HG03108 (cell line): ENCODE results near the gene PDILT.
"Not testable (repeated sequence)": the region's sequence is repeated elsewhere in the genome, so short reads cannot be mapped to it uniquely, and the experiment has no call there.

Source experiments
- ATAC-seq: cut with Tn5 transposase; IDR thresholded peaks from one replicate; pipeline ENCODE4 v1.9.1; 2021; ENCODE audit warnings: moderate library complexity; ENCODE audit not compliant: unreplicated experiment

Gene PDILT

DNA sequence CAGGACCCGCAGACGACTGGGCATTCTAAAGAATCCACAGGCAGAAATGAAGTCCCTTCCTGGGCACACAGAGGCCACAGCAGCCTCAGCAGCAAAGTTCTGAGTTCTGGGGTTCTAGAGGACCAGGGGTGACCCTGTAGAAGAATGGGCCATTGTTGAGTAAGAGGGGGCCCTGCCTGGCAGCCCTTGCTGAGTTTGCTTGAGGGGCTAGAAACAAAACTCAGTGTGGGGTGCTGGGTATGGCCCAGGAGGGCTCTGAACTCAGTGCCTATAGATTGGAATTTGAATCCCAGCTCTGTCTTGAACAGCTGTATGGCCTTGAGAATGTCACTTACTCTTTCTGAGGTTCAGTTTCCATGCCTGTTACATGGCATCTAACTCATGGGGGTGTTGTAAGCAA, at the start of gene PDILT:
TSS of gene PDILT (minus strand) at position 101 of the 400 bp plus-strand sequence. CDS start 5,437 bp downstream, outside the sequence.
- ATAC-seq: no peak

DNA sequence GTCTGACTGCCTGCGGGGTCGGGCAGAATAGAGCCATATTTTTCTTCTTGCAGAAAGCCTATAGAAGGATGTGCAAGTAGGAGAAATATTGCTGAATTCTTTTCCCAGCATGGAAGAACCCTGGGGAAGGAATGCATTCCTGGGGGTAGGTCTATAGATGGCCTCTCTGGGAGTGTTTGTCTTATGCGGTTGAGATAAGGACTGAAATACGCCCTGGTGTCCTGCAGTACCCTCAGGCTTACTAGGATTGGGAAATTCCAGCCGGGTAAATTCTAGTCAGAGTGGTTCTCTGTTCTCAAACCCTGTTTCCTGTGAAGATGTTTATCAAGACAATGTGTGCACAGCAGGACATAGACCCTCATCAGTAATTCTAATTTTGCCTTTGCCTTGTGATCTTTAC, 49.1 kb upstream of the PDILT start:
- ATAC-seq: not testable (repeated sequence)

GRCh38 chr16:20451364-20451763, 46.8 kb upstream of the PDILT start, which contains the start of gene ACSM2A:
Gene ACSM2A, plus strand, starts transcription at chr16:20451521. Its CDS starts 8,594 bp downstream, at chr16:20460115.
- not testable (repeated sequence) for ATAC-seq

GRCh38 chr16:20446652-20447393, 42.3 kb upstream of the PDILT start:
- ATAC-seq: not testable (repeated sequence)

GRCh38 chr16:20441859-20442258, 37.3 kb upstream of the PDILT start:
- ATAC-seq: not testable (repeated sequence)

- no peak for ATAC-seq
These were observed 36.7 kb upstream of the PDILT start for GRCh38 chr16:20441191-20441590.

GRCh38 chr16:20440731-20441130, 36.2 kb upstream of the PDILT start:
- ATAC-seq: not testable (repeated sequence)

DNA sequence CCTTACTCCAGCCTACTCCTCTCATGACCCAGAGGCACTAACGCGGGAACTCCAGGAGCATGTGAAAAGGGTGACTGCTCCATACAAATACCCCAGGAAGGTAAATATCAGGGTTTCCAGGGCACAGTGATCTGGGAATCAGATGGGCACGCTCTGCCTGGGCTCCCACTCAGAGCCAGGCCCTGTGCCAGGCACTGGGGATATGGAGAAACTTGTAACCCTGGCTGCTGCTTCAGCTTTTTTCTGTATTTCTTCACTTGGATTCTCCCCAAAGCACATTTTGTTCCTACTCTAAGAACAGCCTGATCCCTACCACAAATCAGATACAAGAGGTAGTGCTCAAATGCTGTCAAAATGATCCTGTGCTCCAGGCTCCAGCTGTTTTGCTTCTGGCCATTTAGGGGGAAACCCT, 35.3 kb upstream of the PDILT start:
- not testable (repeated sequence) for ATAC-seq

GRCh38 chr16:20438950-20439349, 34.4 kb upstream of the PDILT start:
- not testable (repeated sequence) for ATAC-seq

DNA sequence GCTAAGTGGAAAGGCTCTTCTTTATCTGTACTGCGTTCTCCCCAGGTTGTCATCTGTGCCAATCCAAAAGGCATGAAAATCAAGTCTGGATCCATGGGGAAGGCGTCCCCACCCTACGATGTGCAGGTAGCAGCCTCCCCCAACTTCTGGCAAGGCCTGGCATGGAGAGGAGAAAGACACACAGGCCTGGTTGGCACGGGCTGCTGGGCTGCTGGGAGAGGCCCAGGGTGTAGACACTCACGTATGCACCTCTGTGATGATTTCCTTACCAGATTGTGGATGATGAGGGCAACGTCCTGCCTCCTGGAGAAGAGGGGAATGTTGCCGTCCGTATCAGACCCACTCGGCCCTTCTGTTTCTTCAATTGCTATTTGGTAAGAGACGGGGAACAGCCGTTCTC, 26.4 kb upstream of the PDILT start:
- no peak for ATAC-seq

DNA sequence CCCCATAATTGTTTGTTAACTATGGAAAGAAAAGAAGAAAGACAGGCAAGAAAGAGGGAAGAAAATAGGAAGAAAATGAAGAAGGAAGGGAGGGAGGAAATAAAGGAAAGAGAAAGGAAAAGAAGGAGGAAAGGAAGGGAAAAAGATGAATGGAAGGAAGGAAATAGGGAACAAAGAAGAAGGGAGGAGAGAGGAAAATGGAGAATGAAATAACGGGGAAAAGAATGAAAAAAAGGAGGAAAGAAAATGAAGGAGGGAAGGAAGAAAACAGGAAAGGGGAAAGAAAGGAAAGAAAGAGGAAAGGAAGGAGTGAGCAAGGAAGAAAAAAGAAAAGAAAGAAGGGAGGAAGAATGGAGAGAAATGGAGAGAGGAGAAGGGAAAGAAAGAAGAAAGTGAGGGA, 25.9 kb upstream of the PDILT start:
- not testable (repeated sequence) for ATAC-seq

- not testable (repeated sequence) for ATAC-seq
These were observed 25.0 kb upstream of the PDILT start for GRCh38 chr16:20429499-20429898.

GRCh38 chr16:20427401-20427797, 22.9 kb upstream of the PDILT start:
- ATAC-seq: not testable (repeated sequence)

DNA sequence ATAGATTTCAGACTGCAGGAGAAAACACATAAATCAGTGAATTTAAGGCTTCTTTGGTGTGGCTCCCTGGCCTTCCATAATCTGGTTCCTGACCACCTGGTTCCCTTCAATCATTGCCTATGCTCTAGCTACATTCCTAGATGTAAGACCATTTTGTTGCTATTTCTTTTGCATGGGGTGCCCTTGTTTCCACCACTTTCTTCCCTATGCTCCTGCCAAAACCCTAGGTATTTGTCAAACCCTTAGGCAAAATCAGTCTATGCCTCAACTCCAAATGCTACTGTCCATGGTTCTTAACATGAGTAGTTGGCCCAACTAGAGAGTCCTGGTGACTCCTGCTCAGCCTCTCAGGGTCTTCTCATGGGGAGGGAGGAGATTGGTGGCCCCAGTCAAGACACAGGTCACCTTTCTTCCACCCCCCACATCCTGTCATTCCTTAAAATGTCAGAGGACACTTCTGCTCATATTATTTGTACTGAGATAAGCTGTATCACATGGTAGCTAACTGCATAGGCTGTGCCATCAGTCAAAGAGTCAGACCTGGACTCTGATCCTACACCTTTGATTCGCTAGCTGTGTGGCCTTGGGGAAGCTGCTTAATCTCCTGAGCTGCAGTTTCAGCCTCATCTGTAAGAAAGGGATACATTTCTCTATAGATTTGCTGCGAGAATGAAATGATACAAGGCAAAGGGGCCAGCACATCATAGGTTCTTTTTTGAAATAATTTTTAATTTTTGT, 19.8 kb upstream of the PDILT start:
- no peak for ATAC-seq

DNA sequence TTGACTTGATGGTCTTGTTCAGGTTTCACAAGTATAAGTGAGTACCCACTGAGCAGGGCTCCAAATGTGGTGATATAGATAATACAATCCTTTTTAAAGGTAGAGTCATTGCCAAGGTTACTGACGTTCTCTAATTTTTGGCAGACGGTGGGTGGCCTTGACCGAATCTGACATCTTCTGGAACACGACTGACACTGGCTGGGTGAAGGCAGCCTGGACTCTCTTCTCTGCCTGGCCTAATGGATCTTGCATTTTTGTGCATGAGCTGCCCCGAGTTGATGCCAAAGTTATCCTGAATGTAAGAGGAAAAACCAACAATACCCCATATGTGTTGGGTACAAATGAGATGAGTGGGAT, 19.2 kb upstream of the PDILT start:
- not testable (repeated sequence) for ATAC-seq

DNA sequence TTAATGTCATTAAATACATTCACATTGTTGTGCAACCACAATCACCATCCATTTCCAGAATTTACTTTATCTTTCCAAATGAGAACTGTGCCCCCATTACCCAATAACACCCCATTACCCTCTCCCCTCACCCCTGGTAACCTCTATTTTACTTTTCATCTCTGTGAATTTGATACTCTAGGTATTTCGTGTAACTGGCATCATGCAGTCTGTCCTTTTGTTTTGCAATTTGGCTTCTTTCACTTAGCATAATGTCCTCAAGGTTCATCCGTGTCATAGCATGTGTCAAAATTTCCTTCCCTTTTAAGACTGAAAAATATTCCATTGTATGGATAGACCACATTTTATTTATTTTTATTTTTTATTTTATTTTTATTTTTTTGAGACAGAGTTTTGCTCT, 17.2 kb upstream of the PDILT start:
- not testable (repeated sequence) for ATAC-seq

DNA sequence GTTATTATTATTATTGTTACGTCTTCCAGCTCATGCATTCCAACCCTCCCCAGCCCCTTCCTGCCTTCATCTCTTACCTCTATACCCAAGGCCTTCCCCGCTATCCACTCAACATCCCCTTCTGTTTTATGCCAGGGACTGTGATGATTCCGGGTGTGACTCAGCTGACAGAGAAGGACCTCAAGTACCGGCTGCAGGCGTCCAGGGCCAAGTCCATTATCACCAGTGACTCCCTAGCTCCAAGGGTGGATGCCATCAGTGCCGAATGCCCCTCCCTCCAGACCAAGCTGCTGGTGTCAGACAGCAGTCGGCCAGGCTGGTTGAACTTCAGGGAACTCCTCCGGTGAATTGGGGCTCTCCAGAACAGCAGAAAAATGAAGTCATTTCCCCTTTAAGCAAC, 14.6 kb upstream of the PDILT start:
- ATAC-seq: not testable (repeated sequence)

- no peak for ATAC-seq
These were observed 11.0 kb upstream of the PDILT start for GRCh38 chr16:20415541-20415940.

DNA sequence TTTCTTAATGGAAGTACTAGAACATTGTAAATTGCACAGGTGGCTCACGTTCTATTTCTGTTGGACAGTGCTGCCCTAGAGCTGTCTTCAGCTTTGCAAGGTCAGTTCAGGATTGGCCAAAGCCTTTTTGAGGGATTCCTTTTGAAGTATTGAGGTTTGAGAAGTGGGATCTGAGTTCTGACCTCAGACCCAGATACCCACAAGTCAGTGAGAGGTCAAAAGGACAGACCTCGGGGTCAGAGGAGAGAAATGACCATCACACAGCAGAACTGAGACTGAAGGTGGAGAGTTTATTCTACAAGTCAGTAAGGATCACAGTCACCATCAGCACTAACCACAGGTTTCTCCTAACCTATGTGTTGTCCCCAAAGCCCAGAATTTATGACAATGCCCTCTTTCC, 6.5 kb upstream of the PDILT start:
- no peak for ATAC-seq

DNA sequence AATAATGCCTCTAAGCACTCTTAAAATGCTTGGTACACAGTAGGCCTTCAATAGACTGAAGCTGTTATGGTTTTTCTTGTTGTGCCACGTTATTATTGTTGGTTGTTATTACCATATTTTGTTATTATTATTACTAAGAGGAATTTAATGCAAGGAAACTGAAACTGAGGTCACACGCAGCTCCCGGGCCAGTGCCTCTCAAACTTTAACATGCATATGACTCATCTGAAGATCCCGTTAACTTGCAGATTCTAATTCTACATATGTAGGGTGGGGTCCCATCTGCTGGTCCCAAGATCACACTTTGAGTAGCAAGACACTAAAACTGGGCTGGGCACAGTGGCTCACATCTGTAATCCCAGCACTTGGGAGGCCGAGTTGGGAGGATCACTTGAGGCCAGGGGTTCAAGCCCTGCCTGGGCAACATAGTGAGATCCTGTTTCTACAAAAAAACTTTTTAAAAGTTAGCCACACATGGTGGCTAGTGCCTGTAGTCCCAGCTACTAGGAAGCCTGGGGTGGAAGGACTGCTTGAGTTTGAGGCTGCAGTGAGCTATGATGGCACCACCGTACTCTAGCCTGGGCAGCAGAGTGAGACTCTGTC, 5.7 kb upstream of the PDILT start:
- no peak for ATAC-seq

DNA sequence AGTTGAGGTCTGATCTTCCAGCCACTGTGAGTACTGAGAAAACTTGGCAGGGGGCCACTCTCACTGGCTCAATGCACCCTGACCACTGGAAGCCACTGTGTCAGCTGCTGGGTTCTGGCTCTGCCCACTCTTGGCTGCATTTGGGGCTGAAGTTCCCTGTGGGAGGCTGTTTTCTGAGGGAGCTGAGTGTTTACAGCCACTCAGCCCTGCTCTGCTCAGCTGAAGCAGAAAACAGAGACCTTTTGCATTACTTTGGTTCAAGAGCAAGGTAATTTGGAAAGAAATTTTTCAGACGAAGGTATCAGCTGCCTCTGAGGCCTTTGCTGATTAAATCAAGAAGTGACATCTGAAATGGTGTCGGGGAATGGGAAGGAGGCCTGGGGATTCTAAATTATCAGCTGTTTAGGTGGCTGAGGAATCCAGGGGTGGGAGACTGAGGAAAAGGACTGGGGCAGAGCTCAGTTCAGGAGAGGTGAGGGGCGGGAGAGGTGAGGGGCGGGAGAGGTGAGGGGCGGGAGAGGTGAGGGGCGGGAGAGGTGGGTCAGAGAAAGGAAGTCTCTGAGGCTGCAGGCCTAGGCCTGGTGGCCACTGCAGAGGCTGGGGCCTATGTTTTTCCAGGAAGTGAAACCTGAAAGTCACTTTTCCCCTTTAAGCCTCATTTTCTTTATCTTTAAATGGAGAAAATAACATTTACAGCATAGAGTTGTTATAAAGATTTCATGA, 5.0 kb upstream of the PDILT start, which contains the start of gene ACSM5:
TSS of gene ACSM5 (plus strand) at position 137 of the 723 bp plus-strand sequence. CDS start 1,951 bp downstream, outside the sequence.
- no peak for ATAC-seq
